Fibroblast of skin of left biceps (primary cell): ENCODE data around the gene ZNF592.
"Not testable (repeated sequence)": the region's sequence is repeated elsewhere in the genome, so short reads cannot be mapped to it uniquely, and the experiment has no call there.

Experiments
- DNase-seq, 2 experiments: peaks; one replicate each; pipeline ENCODE4 v3.0.0-alpha.2; 2013; ENCODE audit warnings: low read depth in 2 of 2

ZNF592 gene

GRCh38 chr15:84748274-84749110 is at the start of gene ZNF592:
TSS of gene ZNF592 (plus strand) at chr15:84748592. CDS start at chr15:84782676, 34,084 bp downstream.
- peak in 1 of 2 experiments; percentile 31 for DNase-seq

GRCh38 chr15:84699538-84700191 is 48.7 kb upstream of the ZNF592 start:
- no peak for DNase-seq

- DNase-seq, result no peak
These were observed 45.4 kb upstream of the ZNF592 start for GRCh38 chr15:84702961-84703482.

- no peak for DNase-seq
These were observed 44.6 kb upstream of the ZNF592 start for GRCh38 chr15:84703808-84704207.

- no peak for DNase-seq
These were observed 34.0 kb upstream of the ZNF592 start for GRCh38 chr15:84714372-84714771.

GRCh38 chr15:84714821-84715220 is 33.6 kb upstream of the ZNF592 start:
- DNase-seq, result no peak

GRCh38 chr15:84715441-84716035 is 32.9 kb upstream of the ZNF592 start:
- DNase-seq, result no peak

- peak; percentile 58 to 64 for DNase-seq
These were observed 32.2 kb upstream of the ZNF592 start, which contains the start of gene SEC11A for GRCh38 chr15:84716036-84716732. TSS of gene SEC11A (minus strand) at chr15:84716139. CDS start at chr15:84716075, 64 bp downstream.

GRCh38 chr15:84721371-84721770 is 27.0 kb upstream of the ZNF592 start:
- no peak for DNase-seq

GRCh38 chr15:84722628-84723027 is 25.8 kb upstream of the ZNF592 start:
- DNase-seq, result no peak

GRCh38 chr15:84725001-84725491 is 23.3 kb upstream of the ZNF592 start:
- DNase-seq, result no peak

- DNase-seq, result no peak
These were observed 21.0 kb upstream of the ZNF592 start for GRCh38 chr15:84727429-84727828.

GRCh38 chr15:84731774-84732173 is 16.6 kb upstream of the ZNF592 start:
- DNase-seq, result no peak

- no peak for DNase-seq
These were observed 13.5 kb upstream of the ZNF592 start for GRCh38 chr15:84734794-84735479.

GRCh38 chr15:84735480-84736061 is 12.8 kb upstream of the ZNF592 start:
- not testable (repeated sequence) for DNase-seq

GRCh38 chr15:84736375-84736774 is 12.0 kb upstream of the ZNF592 start:
- no peak for DNase-seq

- DNase-seq, result no peak
These were observed 11.4 kb upstream of the ZNF592 start for GRCh38 chr15:84737005-84737404.

GRCh38 chr15:84740691-84741090 is 7.7 kb upstream of the ZNF592 start:
- no peak for DNase-seq

GRCh38 chr15:84741121-84741520 is 7.3 kb upstream of the ZNF592 start:
- DNase-seq, result no peak

- DNase-seq, result no peak
These were observed 747 bp upstream of the ZNF592 start for GRCh38 chr15:84747416-84748273.
